A549 (cell line): ENCODE data around the gene TAS2R60.

ENCODE experiments used
- RAD21 ChIP-seq, 2 experiments: fragments of >200 bp in 1 of 2; sonication (Bioruptor Twin) in 1 of 2; formaldehyde crosslinking in 1 of 2; IDR thresholded peaks in 1 of 2; conservative IDR thresholded peaks in 1 of 2; 2 replicates in 1 of 2; 3 replicates in 1 of 2; pipeline ENCODE4 v1.6.1; 2012 to 2018; ENCODE audit warnings: inconsistent platforms in 1 of 2
- TF ChIP-seq, protein P1 (sequence below): fragments of >200 bp; sonication (Bioruptor Twin); formaldehyde crosslinking; IDR thresholded peaks from 3 replicates; pipeline ENCODE4 v1.5.1; 2016

DNA sequence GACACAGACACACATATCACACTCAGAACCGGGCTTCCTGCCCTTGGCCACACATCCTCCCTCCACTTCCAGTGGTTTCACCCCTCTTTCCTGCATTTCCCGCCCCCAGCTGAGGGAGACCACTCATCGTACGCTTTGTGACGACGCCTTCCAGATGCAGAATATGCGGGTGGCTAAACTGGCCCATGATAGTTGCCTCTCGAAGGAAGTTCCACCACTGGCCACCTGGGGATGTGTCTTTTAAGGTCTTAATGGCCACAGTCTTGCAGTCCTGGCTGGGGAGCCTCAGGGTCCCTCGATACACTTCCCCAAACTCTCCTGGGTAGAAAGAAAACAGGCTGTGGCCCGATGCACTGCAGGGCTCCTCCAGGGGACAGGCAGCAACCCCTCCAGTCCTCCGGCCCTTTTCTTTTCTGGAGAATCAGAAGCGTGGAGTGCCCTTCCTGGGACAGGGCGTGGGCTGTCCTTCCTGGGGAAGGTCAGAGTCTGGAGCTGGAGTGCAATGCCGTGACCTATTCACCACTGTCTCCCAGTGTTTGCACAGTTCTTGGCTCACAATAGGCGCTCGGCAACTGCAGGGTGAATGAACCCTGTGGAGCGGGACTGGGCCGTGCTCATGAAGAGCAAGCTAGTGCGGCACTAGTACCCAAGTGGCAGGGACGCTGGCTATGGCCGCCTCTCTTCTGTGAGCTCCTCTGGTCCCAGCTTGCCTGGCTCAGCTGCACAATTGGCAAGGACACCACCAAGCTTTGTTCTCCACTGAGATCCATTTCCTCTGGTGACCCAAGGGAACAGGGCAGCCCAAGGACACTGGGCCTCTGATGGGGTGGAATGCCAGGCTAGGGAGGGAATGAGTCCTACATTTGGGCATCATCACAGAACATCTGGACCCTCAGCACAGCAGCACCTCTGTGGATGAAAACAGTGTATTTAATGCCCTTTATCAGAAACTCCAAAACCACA is 47.8 kb upstream of the TAS2R60 start:
- no peak for TF ChIP-seq RAD21 (conservative IDR thresholded peaks at IDR 0.05 in 1 of 2, IDR thresholded peaks at IDR 0.05 in 1 of 2)
- TF ChIP-seq, protein P1, sequence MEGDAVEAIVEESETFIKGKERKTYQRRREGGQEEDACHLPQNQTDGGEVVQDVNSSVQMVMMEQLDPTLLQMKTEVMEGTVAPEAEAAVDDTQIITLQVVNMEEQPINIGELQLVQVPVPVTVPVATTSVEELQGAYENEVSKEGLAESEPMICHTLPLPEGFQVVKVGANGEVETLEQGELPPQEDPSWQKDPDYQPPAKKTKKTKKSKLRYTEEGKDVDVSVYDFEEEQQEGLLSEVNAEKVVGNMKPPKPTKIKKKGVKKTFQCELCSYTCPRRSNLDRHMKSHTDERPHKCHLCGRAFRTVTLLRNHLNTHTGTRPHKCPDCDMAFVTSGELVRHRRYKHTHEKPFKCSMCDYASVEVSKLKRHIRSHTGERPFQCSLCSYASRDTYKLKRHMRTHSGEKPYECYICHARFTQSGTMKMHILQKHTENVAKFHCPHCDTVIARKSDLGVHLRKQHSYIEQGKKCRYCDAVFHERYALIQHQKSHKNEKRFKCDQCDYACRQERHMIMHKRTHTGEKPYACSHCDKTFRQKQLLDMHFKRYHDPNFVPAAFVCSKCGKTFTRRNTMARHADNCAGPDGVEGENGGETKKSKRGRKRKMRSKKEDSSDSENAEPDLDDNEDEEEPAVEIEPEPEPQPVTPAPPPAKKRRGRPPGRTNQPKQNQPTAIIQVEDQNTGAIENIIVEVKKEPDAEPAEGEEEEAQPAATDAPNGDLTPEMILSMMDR, result peak; percentile 7; the same call in 1 of the 3 replicates
